HG03108 (cell line): ENCODE data around the gene TFDP3.

Experiments used
- ATAC-seq: cut with Tn5 transposase; IDR thresholded peaks from one replicate; pipeline ENCODE4 v1.9.1; 2021; ENCODE audit warnings: moderate library complexity; ENCODE audit not compliant: unreplicated experiment

The TFDP3 gene, protein sequence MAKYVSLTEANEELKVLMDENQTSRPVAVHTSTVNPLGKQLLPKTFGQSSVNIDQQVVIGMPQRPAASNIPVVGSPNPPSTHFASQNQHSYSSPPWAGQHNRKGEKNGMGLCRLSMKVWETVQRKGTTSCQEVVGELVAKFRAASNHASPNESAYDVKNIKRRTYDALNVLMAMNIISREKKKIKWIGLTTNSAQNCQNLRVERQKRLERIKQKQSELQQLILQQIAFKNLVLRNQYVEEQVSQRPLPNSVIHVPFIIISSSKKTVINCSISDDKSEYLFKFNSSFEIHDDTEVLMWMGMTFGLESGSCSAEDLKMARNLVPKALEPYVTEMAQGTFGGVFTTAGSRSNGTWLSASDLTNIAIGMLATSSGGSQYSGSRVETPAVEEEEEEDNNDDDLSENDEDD

GRCh38 chrX:133218329-133218728, at the start of gene TFDP3:
TFDP3 (minus strand) TSS chrX:133218354; CDS start chrX:133218259, 95 bp downstream.
- no peak for ATAC-seq

DNA sequence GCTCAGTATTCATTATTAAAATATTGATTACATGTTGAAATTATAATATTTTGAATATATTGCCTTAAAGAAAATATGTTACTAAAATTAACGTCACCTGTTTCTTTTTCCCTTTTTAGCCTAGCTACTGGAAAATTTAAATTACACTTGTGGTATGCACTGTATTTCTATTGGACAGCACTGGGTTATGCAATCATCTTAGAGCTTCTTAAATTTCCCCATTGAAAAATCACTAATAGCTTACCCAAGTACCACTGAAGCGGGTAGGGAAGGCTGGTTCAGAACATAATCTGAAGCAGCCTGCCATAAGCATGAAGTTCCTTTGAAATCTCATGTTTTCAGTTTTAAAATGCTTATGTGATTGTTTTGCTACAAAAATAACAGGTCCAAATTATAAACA, 49.5 kb upstream of the TFDP3 start:
- ATAC-seq, result no peak

DNA sequence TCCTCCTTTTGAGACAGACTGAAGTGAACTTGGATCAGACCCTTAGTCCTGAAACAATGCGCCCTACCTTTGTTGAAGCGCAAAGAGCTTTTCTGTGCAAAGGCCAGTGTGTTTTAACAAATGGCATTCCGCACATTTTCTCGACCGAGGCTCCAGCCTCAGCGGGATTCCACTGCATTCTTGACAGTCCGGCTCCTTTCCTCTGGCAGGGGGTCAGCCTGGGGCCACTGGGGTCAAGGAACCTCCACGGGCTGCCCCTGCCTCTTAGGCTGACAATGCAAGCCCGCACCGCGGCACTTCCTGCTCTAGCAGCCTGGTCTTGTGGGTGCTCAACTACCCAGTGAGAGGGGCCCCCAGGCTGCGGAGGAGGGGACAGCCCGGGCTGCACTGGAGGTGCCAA, 47.2 kb upstream of the TFDP3 start:
- no peak for ATAC-seq

- ATAC-seq, result no peak
Observed at GRCh38 chrX:133258481-133258880, 40.3 kb upstream of the TFDP3 start.

DNA sequence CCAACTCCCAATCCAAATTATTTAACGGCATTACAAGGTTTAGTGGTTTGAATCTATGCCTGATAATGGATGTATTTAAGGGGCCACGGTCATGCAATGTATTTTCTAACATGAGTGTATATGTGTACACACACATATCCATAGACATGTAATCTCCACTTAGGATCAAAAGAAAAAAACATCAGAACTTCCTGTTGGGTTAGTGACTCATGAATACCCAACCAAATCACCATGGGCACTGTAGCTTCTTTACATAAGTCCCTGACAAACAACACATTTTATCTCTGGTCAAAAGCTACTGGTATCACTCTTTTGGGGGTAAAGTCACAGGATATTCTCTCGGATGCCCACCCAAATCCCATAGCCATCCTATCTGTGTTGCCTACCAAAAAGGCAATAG, 36.5 kb upstream of the TFDP3 start:
- no peak for ATAC-seq

- ATAC-seq, result no peak
Observed at GRCh38 chrX:133251204-133251603, 33.0 kb upstream of the TFDP3 start.

- ATAC-seq, result no peak
Observed at GRCh38 chrX:133250184-133251100, 32.3 kb upstream of the TFDP3 start.

- ATAC-seq, result no peak
Observed at GRCh38 chrX:133249266-133250058, 31.3 kb upstream of the TFDP3 start.

GRCh38 chrX:133248177-133248576, 30.0 kb upstream of the TFDP3 start:
- no peak for ATAC-seq

GRCh38 chrX:133246921-133247320, 28.8 kb upstream of the TFDP3 start:
- ATAC-seq, result no peak

GRCh38 chrX:133235830-133236229, 17.7 kb upstream of the TFDP3 start:
- ATAC-seq, result no peak

GRCh38 chrX:133232331-133232730, 14.2 kb upstream of the TFDP3 start:
- no peak for ATAC-seq

GRCh38 chrX:133229361-133229760, 11.2 kb upstream of the TFDP3 start:
- no peak for ATAC-seq

DNA sequence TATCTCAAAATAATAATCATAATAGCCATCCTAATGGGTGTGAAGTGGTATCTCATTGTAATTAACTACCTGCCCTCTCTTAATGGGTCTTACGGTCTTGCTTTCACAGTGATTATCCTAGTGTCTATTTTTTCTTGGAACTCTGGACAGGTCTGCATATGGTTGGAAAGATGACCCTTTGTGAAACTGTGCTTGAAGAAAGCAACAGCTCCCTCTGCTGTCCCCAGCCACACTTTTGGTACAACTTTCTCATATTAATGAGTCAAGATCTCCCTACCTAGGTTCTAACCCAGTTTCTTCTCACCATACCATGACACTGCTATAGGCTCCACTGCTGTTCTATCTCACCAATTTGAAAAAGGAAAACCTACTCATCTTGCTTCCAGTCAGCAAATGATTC, 2.4 kb downstream of the TFDP3 start:
- ATAC-seq, result no peak

GRCh38 chrX:133215017-133215416, 3.1 kb downstream of the TFDP3 start:
- ATAC-seq, result no peak

DNA sequence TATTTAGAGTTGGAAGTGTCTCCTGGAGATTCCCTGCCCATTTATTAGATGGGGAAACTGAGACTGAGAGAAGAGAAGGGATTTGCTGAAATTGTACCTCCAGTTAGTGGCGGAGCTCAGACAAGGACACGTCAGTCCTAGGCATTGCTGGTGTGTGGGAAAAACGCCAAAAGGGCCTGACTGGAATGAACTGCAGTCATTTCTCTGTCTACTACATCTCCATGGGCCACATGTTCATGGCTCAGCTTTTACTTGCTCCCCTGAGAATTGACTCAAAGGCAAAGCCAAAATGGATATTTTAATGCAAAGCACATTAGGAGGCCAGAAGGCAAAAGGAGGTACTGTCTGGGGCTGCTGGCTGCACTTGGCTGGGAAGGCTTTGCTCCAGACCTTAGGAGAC, 3.9 kb downstream of the TFDP3 start:
- ATAC-seq, result no peak

DNA sequence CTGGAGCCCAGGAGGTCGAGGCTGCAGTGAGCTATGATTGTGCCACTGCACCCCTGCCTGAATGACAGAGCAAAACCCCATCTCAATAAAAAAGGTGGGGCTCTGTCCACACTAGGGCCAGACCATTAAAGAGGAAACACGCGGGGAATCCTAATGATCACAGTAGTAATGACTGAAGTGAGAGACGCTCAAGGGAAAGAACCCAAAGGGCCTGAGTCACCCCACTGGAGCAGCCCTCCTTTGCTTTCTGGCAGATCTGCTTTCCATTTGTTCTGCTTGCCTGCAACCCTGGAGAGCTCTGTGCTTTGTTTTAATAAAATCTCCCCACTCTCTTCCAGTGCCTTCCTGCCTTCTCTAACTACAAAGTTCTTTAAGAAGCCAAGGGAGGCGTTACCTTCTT, 5.0 kb downstream of the TFDP3 start:
- no peak for ATAC-seq

- ATAC-seq, result no peak
Observed at GRCh38 chrX:133207751-133208150, 10.4 kb downstream of the TFDP3 start.

DNA sequence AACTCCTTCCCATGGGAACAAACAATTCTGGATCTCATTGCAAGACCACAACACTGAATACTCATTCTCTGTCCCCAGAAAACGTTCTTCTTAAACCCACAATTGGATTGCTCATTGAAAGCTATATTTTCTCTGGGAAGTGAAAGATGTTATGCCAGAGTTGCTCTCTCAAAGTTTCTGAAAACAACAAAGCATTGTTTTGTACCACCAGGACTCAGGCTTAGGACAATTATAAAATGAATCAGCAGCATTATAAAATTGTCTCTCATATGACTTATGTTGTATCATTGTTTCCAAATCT, 26.5 kb downstream of the TFDP3 start:
- no peak for ATAC-seq

DNA sequence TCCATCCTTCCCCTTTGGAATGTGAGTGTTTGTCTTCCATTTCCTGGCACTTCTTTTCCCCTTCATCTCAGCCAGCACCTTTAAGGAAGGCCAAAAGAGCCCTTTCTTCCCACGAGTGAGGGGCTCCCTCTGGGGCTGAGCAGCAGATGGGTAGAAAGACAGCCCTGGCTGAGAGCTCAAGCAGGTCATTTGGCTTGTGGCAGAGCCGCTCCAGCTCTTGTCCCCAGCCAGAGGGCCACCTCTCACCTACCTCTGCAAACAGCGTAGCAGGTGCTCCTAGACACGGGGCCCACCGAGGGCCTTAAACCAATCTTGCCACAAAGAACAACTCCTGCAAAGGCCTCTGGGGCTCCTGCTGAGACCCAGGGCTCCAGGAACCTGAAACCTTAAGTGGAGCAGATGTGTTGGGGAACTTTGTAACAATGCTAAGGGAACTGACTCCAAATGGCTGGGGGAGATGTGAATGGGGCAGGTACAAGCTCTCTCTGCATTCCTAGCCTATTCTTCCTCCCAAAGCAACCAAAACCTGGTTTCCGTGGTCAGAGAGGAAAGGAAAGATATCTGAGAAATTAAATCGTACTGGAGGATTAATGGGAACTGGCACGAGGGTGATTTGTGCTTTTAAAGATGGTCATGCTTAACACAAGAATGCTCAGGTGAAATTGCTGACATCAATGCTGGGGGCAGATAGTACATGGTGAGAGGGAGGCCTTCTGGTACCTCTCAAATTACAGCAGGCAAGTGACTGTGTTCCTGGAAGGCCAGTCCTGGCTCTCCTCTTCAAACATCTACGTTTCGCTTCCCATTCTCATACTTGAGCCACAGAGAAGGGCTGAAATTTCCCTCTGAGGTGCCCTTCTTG, 27.0 kb downstream of the TFDP3 start:
- ATAC-seq, result no peak
